OCI-LY1 (cell line): ENCODE results near the gene MAN1A1.
"Not testable (repeated sequence)": the region's sequence is repeated elsewhere in the genome, so short reads cannot be mapped to it uniquely, and the experiment has no call there.

Source experiments
- H2AFZ ChIP-seq: fragments of 200-600 bp; sonication (generic), shearing (Covaris generic); 2 replicates; pipeline ENCODE4 v1.6.0; 2014; ENCODE audit warnings: antibody characterized with exemption, mild to moderate bottlenecking, low read length
- H3F3A ChIP-seq: fragments of 200-600 bp; sonication (generic), shearing (Covaris generic); 2 replicates; pipeline ENCODE4 v1.6.0; 2014; ENCODE audit warnings: mild to moderate bottlenecking, antibody characterized with exemption, low read length, moderate library complexity; ENCODE audit not compliant: insufficient read depth
- H3K27ac ChIP-seq: fragments of 200-600 bp; sonication (generic); 2 replicates; pipeline ENCODE4 v1.5.1; 2014; ENCODE audit warnings: low read length, mixed run types, mild to moderate bottlenecking, low read depth; ENCODE audit not compliant: poor library complexity, severe bottlenecking
- H3K27me3 ChIP-seq: fragments of 200-600 bp; sonication (generic); 2 replicates; pipeline ENCODE4 v1.6.0; 2014; ENCODE audit warnings: antibody characterized with exemption, mild to moderate bottlenecking, low read length, moderate library complexity; ENCODE audit not compliant: insufficient read depth
- H3K36me3 ChIP-seq: fragments of 200-600 bp; sonication (generic); 2 replicates; pipeline ENCODE4 v1.6.1; 2014; ENCODE audit warnings: mild to moderate bottlenecking, antibody characterized with exemption, low read length, moderate library complexity, mixed read lengths; ENCODE audit not compliant: insufficient read depth
- H3K4me1 ChIP-seq: fragments of 200-600 bp; sonication (generic); 2 replicates; pipeline ENCODE4 v1.5.1; 2014; ENCODE audit warnings: mild to moderate bottlenecking, low read length, moderate library complexity; ENCODE audit not compliant: insufficient read depth, severe bottlenecking
- H3K4me2 ChIP-seq: fragments of 200-600 bp; sonication (generic), shearing (Covaris generic); 2 replicates; pipeline ENCODE4 v1.6.1; 2014; ENCODE audit warnings: low read length
- H3K4me3 ChIP-seq: fragments of 200-600 bp; sonication (generic); 2 replicates; pipeline ENCODE4 v1.5.1; 2014; ENCODE audit warnings: low read length, low read depth, mild to moderate bottlenecking, mixed read lengths; ENCODE audit not compliant: poor library complexity, severe bottlenecking
- H3K79me2 ChIP-seq: fragments of 200-600 bp; shearing (Covaris generic); 2 replicates; pipeline ENCODE4 v1.6.1; 2016; ENCODE audit warnings: mixed run types, low read length, mixed read lengths; ENCODE audit not compliant: insufficient read depth
- H3K9ac ChIP-seq: fragments of 200-600 bp; sonication (generic), shearing (Covaris generic); 2 replicates; pipeline ENCODE4 v1.6.1; 2014; ENCODE audit warnings: mild to moderate bottlenecking, low read length, mixed read lengths
- H3K9me2 ChIP-seq: fragments of 200-600 bp; sonication (generic), shearing (Covaris generic); 2 replicates; pipeline ENCODE4 v1.6.1; 2014; ENCODE audit warnings: low read depth, mild to moderate bottlenecking, low read length, mixed read lengths
- H3K9me3 ChIP-seq: fragments of 200-600 bp; shearing (Covaris generic); 2 replicates; pipeline ENCODE4 v1.6.1; 2014; ENCODE audit warnings: low read length, mixed read lengths
- H4K20me1 ChIP-seq: fragments of 200-600 bp; sonication (generic), shearing (Covaris generic); 2 replicates; pipeline ENCODE4 v1.6.0; 2016; ENCODE audit warnings: mild to moderate bottlenecking, low read length; ENCODE audit not compliant: insufficient read depth
- EZH2 ChIP-seq: fragments of 200-600 bp; sonication (generic), shearing (Covaris generic); IDR thresholded peaks from 2 replicates; pipeline ENCODE4 v1.8.0; 2017; ENCODE audit warnings: borderline replicate concordance, mixed run types, mild to moderate bottlenecking, antibody characterized with exemption, low read length, moderate library complexity, mixed read lengths
- TF ChIP-seq, protein P1 (sequence below): fragments of 200-600 bp; sonication (generic), shearing (Covaris generic); IDR thresholded peaks from 2 replicates; pipeline ENCODE4 v1.5.1; 2017; ENCODE audit warnings: mild to moderate bottlenecking, antibody characterized with exemption, low read length, moderate library complexity, mixed read lengths

Gene MAN1A1

DNA sequence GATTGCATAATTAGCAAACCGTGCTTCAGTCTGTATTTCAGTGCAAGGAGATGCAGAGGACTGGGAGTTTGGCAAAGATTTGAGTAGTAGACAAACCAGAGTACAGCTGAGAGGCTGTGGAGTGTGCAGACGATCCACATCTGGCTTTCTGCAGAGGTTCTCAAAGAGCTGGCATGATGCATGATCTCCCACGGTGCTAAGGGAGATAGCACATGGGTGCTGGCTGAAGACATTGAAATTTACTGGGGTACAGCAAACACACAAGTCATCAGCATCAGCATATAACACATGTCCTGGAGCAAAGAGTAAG, 192.1 kb downstream of the MAN1A1 start:
- H3K4me2 ChIP-seq = no peak overlapping the region
- H3K4me1 ChIP-seq = no peaks in the 10 kb centered on the region
- no peak overlapping the region for H2AFZ ChIP-seq
- H3K27ac ChIP-seq = no peak overlapping the region
- H3K4me3 ChIP-seq = no peak overlapping the region
- no peaks in the 10 kb centered on the region for H3K36me3 ChIP-seq
- no peaks in the 10 kb centered on the region for H3K79me2 ChIP-seq
- H3K9me3 ChIP-seq = no peaks in the 10 kb centered on the region
- H3F3A ChIP-seq = no peaks in the 10 kb centered on the region
- no peaks in the 10 kb centered on the region for H3K9me2 ChIP-seq
- no peak overlapping the region for H3K9ac ChIP-seq
- TF ChIP-seq EZH2 = no peak
- TF ChIP-seq, protein P1, sequence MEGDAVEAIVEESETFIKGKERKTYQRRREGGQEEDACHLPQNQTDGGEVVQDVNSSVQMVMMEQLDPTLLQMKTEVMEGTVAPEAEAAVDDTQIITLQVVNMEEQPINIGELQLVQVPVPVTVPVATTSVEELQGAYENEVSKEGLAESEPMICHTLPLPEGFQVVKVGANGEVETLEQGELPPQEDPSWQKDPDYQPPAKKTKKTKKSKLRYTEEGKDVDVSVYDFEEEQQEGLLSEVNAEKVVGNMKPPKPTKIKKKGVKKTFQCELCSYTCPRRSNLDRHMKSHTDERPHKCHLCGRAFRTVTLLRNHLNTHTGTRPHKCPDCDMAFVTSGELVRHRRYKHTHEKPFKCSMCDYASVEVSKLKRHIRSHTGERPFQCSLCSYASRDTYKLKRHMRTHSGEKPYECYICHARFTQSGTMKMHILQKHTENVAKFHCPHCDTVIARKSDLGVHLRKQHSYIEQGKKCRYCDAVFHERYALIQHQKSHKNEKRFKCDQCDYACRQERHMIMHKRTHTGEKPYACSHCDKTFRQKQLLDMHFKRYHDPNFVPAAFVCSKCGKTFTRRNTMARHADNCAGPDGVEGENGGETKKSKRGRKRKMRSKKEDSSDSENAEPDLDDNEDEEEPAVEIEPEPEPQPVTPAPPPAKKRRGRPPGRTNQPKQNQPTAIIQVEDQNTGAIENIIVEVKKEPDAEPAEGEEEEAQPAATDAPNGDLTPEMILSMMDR = no peak
- no peaks in the 10 kb centered on the region for H4K20me1 ChIP-seq
- H3K27me3 ChIP-seq = no peaks in the 10 kb centered on the region

DNA sequence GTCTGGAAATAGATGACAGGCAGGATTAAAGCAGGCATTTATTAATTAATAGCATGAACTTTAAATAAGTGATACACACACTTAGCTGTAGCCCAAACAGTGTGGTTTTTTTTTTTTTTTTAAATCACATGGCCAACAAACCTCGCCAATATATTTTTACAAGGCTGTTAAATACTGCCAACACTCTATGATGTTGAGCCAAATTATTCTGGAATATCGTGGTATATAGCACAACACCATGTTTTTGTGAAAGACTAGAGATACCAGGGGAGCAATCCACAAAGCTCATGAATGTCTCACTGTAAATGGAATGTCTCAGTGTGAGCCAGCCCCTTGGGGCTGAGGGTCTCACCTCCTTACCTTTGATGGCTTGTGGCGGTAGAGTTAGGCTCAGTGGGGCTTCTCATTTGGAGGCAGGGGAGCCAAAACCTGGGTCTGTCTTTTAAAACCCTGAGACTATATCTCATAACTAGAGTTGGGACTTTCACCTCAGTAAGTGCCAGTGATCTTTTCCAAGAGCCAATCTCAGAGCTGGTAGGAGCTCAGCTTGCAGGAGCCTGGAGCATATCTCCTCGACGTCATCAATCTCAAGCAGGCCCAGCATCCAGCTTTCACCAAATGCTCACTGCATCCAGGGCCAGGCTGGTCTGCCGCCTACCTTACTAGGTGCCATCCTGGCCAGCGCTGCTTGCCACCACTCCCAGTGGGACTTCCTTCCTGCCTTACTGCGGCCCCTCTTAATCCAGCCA, 192.6 kb downstream of the MAN1A1 start:
- no peak for TF ChIP-seq EZH2
- TF ChIP-seq, protein P1 = no peak

DNA sequence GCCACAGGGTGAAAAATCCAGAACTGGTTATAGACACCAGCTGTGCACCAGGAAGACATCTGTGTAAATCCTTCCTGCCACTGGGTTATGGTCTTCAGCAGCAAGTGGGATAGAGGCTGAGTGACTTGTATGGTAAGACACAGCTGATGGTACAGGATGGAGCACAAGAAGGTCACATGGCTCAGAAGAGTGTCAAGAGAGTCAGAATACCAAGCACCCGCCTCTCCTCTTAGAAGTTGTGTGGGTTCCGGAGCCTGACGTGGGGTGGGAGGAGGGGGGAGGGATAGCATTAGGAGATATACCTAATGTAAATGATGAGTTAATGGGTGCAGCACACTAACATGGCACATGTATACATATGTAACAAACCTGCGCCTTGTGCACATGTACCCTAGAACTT, 193.5 kb downstream of the MAN1A1 start:
- not testable (repeated sequence) for H3K4me3 ChIP-seq, H2AFZ ChIP-seq, H3F3A ChIP-seq, H3K27me3 ChIP-seq, H3K79me2 ChIP-seq, H4K20me1 ChIP-seq, H3K9me3 ChIP-seq, H3K4me1 ChIP-seq, H3K36me3 ChIP-seq, H3K4me2 ChIP-seq, H3K9me2 ChIP-seq, H3K27ac ChIP-seq, H3K9ac ChIP-seq

More for the DNA sequence above, 192.6 kb downstream of the MAN1A1 start:
- Histone ChIP-seq H3K4me2 (no peak overlapping the region), H3K4me1 (no peaks in the 10 kb centered on the region), H3K9me2 (no peaks in the 10 kb centered on the region), H3K79me2 (no peaks in the 10 kb centered on the region), H3K9me3 (no peaks in the 10 kb centered on the region), H3K9ac (no peak overlapping the region), H3K4me3 (no peak overlapping the region), H3K27me3 (no peaks in the 10 kb centered on the region), H3K36me3 (no peaks in the 10 kb centered on the region), H3F3A (no peaks in the 10 kb centered on the region), H2AFZ (no peak overlapping the region), H3K27ac (no peak overlapping the region), H4K20me1 (no peaks in the 10 kb centered on the region)

DNA sequence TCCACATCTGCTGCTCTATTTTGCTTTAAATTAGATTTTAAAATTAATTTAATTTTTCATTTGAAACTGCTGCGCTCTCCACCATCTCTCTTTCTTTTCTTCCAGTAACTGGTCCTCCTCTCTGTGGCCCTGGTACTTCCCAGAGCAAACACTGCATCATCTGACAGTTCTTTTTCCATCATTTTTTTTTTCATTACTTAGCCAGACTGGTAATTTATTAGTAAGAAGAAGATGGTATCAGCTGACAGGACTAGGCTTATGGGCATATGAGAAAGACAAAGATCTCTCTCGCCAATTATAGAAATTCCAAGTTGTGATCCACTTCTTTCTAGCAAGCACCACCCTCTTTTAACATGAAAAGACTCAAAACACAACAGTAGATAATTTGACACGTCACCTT, 197.4 kb downstream of the MAN1A1 start:
- Histone ChIP-seq H3K9me3 (no peaks in the 10 kb centered on the region), H2AFZ (no peak overlapping the region), H3K79me2 (no peaks in the 10 kb centered on the region), H3K4me3 (no peak overlapping the region), H3K4me2 (no peak overlapping the region), H3K4me1 (no peaks in the 10 kb centered on the region), H3K9me2 (no peaks in the 10 kb centered on the region), H3K9ac (no peak overlapping the region), H3K36me3 (no peaks in the 10 kb centered on the region), H3K27ac (no peak overlapping the region), H3F3A (no peaks in the 10 kb centered on the region), H3K27me3 (no peaks in the 10 kb centered on the region), H4K20me1 (no peaks in the 10 kb centered on the region)
- TF ChIP-seq, protein P1 = no peak
- TF ChIP-seq EZH2 = no peak
